ENCODE measurements around the gene AZIN2.
A peak's percentile ranks its signal among the peaks of the same experiment; 100 is the strongest.
"Not testable (repeated sequence)": the region's sequence is repeated elsewhere in the genome, so short reads cannot be mapped to it uniquely, and the experiment has no call there.

AZIN2 gene

DNA sequence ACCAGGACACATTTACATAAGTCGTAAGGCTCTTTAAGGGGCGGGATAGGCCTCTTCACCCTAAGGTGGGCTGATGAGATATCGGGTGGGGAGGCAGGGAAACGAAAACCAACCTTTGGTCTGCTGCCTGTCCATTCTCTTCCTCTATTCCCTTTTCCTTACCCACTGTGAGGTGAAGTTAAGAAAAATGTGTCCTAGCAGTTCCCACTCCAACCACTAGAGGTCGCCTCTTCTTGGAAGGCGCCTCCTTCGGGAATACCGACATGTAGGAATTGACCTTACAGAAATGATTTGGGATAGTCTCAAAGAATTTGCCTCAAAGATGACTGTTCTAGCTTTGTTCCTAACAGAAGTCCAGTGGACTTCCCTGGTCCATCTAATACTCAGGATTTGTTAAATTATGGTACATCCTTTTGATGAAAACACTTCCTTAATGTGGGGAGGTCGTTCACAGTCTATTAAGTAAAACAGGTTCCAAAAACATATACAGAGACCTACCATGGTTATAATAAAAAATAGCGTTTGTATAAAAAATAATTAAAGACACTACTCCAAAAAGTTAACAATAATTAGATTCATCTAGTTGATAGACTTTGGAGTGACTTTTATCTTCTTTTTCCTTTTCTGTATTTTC, 14.1 kb downstream of the AZIN2 start:
- DNase-seq (ENCODE audit: low spot score): peak; percentile 53

DNA sequence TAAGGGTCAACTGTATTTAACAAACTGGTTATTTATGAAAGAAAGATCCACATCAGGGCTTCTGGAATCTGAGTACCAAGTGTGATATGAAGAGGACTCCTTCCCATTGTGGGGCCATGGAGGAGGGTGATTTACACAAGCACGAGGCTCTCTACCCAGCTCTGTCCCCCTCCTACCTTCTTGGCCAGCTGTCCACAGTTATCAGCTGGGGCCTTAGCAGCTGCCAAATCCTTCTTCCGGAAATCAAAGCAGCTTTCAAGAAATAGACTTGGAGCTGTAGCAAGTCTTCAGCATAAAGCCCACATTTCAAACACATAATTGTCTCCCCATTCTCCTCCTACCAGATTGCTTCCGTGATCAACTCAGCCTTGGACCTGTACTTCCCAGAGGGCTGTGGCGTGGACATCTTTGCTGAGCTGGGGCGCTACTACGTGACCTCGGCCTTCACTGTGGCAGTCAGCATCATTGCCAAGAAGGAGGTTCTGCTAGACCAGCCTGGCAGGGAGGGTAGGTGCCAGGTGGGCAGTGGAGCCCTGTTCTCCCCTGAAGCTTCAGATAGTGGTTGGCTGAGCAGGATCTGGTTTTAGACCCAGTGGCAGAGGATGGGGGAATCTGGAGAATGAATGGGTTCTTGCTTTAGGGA, 15.5 kb downstream of the AZIN2 start:
- DNase-seq (ENCODE audit: low spot score): no peak

DNA sequence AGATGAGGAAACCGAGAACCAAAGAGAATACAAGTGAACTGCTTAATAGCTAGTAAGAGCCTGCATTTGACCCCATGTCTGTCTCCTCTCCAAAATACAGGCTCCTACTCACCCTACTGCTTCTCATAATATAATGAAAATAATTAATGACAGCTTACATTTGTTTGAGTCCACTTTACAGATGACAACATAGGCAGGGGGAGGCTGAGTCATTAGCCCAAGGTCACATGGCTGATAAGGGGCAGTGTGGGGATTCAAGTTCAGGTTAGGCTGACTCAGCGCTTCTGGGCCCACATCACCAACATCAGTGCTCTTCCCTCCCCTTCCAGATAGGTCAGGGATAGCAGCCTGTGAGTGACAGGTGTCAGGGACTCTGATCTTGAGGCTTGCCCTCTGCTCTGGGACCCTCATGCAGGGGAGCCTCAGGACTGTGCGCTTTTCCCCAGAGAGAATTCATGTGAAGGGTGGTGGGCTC, 16.2 kb downstream of the AZIN2 start:
- DNase-seq (ENCODE audit: low spot score): no peak

DNA sequence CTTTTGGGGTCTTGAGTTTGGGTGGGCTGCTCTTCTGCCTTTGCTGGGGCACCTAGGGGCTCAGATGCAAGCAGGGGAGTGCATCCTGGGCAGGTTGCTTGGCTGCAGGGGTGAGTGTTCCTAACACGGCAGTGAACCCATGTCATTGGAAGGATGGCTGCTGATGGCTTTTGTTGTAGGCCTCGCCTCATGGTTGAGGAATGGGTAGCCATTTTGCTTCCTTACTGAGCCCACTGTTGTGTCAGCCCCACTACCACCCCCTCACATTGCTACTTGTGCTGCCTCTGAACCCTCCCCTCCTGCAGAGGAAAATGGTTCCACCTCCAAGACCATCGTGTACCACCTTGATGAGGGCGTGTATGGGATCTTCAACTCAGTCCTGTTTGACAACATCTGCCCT, 16.8 kb downstream of the AZIN2 start:
- DNase-seq (ENCODE audit: low spot score): no peak

DNA sequence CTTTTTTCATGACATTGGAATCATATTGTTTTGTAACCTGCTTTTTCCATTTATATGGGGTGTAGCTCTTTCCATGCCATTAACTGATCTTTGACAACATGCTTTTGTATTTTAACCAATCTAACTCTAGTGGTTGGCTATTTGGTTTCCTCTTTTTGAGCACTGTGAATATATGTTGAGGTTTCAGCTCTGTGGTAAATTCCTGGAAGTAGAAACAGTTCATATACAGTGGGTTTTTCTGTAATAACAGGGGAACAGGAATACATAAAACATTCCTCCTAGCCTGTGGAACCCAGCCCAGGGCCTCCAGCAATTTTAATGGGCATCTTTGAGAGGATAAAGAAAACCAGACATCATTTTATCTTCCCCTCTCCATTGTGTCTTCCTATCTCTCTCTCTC, 17.4 kb downstream of the AZIN2 start:
- DNase-seq (ENCODE audit: low spot score): no peak

DNA sequence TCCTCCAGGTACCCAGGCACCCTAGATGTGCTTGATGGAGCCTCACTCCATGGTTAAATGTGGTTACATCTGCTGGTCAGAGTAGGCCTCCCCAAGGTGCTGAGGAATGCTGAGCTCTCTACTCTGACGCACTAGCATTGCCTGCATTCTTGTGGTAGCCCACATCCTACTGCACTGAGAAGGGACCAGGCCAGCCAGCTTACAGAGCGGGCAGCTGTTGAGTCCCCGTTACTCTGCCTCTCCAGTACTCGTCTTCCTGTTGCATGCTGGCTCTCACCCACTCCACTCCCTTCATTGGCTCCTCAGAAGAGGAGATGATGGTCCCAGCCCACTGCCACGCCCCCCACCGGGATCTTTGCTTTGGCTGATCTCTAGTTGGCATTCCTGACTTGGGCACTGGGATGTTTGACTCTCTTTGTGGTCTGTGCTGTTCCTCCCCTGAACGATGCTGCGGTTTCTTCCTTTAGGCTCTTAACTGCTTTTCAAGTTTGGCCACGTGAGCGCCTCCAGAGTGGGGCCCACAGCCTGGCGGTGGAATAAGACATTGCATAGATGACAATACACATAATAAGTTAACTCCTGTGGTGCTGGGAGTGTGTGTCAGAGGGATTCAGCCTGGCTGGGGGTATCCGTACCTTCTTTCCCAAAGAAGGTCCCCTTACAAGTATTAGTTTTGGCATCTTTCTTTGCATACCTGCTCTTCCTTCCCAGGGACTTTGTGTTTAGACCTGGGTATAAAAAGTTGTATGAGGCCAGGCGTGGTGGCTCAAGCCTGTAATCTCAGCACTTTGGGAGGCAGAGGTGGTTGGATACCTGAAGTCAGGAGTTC, 18.6 kb downstream of the AZIN2 start:
- no peak for DNase-seq (ENCODE audit: low spot score)

DNA sequence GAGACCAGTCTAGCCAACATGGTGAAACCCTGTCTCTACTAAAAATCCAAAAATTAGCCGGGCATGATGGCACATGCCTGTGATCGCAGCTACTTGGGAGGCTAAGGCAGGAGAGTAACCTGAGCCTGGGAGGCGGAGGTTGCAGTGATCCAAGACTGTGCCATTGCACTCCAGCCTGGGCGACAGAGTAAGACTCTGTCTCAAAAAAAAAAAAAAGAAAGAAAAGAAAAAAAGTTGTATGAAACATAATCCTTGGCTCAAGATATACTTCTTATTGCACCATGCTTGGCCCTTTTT, 19.1 kb downstream of the AZIN2 start:
- not testable (repeated sequence) for DNase-seq (ENCODE audit: low spot score)

DNA sequence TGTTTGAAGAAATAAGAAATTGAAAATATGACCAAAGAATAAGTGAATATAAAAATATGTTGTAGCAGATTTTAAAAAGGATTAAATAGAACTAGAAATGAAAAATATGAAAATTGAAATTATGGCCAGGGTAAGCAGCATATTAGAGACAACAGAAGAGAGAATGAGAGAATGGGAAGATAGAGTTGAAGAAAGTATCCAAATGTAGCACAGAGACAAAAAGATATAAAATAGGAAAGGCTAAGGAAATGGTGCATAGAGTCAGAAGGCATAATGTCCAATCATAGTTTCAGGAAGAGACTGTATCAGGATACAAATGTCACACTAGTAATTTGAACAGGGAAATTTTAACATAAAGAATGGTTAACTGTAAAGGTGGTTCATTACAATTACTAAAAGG, 29.5 kb downstream of the AZIN2 start:
- DNase-seq (ENCODE audit: low spot score): no peak

DNA sequence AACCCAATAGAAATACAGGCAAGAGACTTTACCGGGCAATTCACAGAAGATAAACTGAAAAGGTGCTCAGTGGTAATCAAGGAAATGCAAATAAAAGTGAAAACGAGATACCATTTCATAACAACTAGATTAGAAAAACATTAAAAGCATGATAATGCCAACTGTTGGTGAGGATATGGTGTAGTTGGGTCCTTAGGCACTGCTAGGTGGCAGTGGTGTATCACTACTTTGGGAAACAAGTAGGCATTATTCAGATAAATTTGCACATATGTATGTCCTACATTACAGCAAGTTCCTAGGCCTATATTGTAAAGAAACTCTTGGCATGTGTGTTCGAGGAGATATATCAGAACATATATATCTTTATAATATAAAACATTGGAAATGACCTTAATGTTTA, 31.0 kb downstream of the AZIN2 start:
- no peak for DNase-seq (ENCODE audit: low spot score)

DNA sequence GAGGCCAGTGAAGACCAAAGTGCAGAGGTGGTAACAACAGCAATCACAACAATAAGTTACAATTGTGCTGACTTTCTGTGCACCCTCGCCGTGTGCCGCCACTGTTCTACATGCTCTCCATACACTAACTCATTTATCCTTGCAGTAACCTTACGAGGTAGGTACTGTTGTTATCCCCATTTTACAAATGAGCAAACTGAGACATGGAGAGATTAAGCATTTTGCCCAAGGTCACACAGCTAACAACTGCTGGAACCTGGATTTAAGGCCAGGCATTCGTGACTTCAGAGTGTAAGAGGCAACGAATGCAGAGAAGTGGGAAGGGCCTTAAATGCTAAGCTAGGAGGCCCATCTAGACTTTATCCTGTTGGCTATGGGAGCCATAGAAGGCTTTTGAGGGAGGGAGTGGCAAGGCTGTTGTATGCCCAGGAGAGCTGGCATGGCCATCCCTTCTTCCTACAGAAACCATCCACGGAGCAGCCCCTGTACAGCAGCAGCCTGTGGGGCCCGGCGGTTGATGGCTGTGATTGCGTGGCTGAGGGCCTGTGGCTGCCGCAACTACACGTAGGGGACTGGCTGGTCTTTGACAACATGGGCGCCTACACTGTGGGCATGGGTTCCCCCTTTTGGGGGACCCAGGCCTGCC, 36.6 kb downstream of the AZIN2 start:
- no peak for DNase-seq (ENCODE audit: low spot score)

DNA sequence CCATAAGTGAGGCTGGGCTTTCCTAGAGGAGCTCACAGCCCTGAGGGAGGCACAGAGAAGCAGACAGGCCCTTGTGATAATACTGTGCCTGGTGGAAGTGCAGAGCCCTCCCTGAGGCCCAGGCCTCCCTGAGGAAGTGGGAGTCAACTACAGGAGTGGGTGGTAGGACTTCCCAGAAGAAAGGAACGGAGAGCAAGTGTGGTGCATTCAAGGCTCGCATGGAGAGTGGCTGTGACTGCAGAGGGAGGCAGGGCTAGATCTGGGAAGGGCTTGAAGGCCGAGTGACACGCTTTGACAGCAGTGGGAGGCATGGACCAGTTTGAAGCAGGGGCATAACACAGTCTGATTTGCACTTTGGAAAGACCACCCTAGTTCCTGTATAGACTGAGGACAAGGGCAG, 37.3 kb downstream of the AZIN2 start:
- DNase-seq (ENCODE audit: low spot score): no peak

DNA sequence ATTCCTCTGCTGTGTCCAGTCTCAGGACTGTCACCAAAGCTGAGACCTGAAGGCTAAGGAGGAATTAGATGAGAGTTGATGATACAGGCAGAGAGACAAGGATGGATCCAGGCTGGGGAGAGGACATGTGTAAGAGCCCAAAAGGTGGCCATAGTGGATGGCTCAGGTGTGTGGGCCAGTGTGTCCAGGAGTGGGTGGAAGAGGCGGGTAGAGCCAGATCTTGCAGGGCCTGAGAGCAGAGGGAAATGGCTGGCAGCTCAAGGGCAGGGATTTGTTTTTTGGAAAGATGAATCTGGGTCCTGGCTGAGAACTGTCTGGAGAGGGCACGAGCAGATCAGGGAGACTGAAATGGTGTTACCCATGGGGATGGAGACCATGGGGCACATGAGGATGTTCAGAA, 38.1 kb downstream of the AZIN2 start:
- no peak for DNase-seq (ENCODE audit: low spot score)

DNA sequence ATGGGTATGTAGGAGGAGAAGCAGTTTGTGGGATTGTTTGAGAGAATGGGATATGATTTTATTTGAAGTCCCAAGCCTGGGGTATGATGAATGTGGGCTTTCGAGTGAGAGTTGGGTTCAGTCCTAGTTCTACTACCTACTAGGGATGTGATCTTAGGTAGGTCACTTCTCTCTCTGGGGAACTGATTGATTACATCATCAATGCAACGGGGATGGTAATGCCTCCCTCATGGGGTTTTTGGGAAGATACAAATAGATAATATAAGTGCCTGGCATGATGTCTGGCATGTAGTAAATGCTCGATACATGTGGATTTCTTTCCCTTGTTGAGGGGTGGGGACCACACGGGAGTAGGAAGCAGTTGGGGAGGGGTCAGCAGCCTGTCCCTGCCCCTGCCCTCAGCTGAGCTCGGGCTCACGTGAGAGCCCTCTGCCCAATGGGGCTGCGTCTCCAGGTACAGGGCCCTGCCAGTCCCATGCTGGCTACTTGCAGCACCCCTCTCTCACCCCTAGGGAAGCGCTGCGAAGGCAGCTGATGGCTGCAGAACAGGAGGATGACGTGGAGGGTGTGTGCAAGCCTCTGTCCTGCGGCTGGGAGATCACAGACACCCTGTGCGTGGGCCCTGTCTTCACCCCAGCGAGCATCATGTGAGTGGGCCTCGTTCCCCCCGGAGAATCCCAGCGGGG, 38.7 kb downstream of the AZIN2 start:
- DNase-seq (ENCODE audit: low spot score): no peak

DNA sequence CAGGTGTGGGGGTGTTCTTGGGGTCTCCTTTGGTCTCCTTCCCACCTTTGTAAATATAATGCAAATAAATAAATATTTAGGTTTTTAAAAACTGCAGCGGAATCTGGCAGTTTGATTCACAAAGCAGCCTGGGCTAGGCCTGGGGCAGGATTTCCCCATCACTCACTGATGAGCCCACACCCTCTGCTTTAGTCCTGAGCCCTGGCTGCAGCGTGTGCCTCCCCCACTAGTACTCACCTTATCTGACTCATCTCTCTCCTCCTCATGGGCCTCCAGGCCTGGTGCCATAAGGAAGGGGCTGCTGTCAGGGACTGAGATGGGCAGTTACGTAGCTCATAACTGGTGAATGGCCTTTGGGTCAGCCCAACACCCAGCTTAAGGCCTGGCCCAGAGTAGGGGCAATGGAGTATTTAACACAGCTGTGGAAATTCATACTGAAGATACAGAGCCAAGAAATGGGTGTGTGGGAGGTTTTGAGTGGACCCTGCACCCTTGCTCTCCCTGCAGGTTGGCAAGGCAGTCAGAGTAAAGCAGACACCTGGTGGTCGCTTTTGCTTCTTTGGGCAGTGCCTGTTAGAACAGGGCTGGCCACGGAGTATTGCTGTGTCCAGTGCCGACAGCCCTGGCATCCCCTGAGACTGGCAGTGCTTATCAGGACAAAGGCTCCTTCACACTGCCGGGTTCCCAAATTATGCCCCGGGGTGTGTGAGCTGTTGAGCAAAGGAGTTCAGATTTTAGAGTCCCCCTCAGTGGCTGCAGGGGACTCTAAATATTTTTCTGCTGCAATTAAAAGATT, 39.7 kb downstream of the AZIN2 start:
- no peak for DNase-seq (ENCODE audit: low spot score)

DNA sequence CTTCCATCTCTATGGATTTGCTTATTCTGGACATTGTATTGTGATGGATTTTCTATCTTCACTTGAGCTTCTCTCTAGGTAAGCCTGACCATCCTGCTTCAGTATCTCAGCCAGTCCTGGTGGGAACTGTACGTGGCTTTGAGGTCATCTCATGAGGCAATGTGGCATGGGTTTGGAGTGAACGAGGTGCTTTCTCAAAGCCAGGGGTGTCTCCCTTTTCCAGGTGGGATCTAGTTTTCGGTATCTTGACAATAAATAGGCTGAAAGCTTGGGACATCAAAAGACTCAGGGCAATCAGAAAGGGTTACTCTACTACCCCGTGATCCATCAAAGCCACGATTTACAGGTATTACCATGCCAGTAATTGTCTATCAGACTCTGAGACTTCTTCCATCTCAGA, 40.8 kb downstream of the AZIN2 start:
- DNase-seq (ENCODE audit: low spot score): no peak

DNA sequence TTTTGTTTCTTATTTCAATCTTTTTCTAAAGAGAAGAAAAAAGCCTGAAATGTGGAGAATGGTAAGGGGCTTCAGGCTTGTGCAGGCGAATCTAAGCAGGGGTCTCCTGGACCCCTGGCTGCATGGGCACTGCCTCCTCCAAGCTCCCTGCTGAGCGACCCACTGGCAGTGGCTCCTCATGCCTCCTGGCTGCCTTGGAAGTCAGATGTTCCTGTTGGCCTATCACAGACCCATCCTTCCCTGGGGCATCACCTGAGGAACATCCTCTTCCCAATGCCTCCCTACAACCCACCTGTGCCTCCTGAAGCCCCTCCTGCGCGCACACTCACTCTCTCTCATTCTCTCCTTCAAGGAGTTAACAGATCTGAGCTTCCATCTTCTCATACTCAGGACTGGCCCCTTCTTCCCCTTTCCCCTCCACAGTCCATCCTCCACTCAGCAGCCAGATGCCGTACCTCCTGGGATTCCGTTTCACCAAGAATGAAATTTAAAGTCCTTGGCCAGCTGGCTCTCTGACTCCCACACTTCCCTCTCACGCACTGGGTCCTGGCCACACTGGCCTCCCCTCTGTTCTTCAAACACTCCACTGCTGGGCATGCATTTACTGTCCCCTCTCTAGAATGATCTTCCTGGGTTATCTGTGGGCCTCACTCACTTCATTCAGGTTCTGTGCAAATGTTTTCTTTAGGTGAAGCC, 41.7 kb downstream of the AZIN2 start:
- no peak for DNase-seq (ENCODE audit: low spot score)

DNA sequence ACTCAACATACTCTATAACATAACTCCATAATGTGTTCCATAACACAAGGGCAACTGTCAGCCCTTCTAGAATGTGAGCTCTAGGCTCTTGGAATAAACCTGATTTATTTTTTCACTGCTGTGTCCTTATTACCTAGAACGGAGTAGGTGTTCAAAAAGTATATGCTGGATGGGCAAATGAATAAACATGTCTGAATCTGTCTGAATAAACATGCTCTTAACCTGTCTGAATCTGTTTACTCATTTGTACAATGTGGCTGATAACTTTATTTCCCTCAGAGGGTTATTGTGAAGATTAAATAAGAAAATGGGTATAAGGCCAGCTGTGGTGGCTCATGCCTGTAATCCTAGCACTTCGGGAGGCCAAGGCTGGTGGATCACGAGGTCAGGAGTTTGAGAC, 42.3 kb downstream of the AZIN2 start:
- DNase-seq (ENCODE audit: low spot score): no peak

DNA sequence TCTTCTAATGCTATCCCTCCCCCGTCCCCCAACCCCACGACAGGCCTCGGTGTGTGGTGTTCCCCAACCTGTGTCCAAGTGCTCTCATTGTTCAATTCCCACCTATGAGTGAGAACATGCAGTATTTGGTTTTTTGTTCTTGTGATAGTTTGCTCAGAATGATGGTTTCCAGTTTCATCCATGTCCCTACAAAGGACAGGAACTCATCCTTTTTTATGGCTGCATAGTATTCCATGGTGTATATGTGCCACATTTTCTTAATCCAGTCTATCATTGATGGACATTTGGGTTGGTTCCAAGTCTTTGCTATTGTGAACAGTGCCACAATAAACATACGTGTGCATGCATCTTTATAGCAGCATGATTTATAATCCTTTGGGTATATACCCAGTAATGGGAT, 43.7 kb downstream of the AZIN2 start:
- not testable (repeated sequence) for DNase-seq (ENCODE audit: low spot score)

DNA sequence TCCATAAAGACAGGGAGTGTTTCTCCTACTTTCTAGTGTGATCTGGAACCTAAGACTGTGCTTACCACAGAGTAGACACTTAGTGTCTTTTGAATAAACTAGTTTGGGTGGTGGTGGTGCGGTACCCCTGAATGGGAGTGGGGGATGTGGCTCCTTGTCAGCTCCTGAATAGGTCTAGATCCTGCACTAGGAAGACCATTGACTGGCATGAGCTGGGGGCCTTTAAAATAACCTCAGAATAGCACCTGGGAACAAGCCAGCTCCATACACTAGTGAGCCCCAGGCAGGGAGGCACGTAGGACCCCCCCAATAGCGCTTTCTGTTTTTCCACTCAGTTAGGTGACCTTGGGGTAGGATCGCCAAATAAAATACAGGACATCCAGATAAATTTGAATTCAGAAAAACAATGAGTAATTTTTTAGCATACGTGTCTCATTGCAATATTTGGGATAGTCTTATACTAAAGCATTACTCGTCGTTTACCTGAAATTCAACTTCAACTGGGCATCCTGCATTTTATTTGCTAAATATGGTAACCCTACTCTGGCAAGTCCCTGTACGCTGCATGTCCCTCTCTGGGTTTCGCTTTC, 45.6 kb downstream of the AZIN2 start:
- no peak for DNase-seq (ENCODE audit: low spot score)
